GM21723 (cell line): ENCODE data around the gene HMOX2.

Source experiments
- ATAC-seq: cut with Tn5 transposase; IDR thresholded peaks from one replicate; pipeline ENCODE4 v1.9.1; 2021; ENCODE audit warnings: mild to moderate bottlenecking, moderate library complexity; ENCODE audit not compliant: unreplicated experiment

The HMOX2 gene

GRCh38 chr16:4475880-4476788, at the start of gene HMOX2:
Gene HMOX2 (plus strand): TSS chr16:4476398. CDS start chr16:4505525, 29,127 bp downstream.
- peak; percentile 82 for ATAC-seq

- ATAC-seq, result no peak
Measured at GRCh38 chr16:4426722-4427372, 49.4 kb upstream of the HMOX2 start.

GRCh38 chr16:4428500-4428899, 47.7 kb upstream of the HMOX2 start:
- ATAC-seq, result no peak

GRCh38 chr16:4431023-4431422, 45.2 kb upstream of the HMOX2 start:
- no peak for ATAC-seq

- no peak for ATAC-seq
Measured at GRCh38 chr16:4433228-4433627, 43.0 kb upstream of the HMOX2 start.

- no peak for ATAC-seq
Measured at GRCh38 chr16:4433914-4434787, 42.0 kb upstream of the HMOX2 start.

GRCh38 chr16:4435337-4436067, 40.7 kb upstream of the HMOX2 start:
- no peak for ATAC-seq

GRCh38 chr16:4437366-4437765, 38.8 kb upstream of the HMOX2 start:
- ATAC-seq, result no peak

- ATAC-seq, result no peak
Measured at GRCh38 chr16:4442371-4442770, 33.8 kb upstream of the HMOX2 start.

- ATAC-seq, result no peak
Measured at GRCh38 chr16:4443271-4443670, 32.9 kb upstream of the HMOX2 start.

GRCh38 chr16:4443986-4444385, 32.2 kb upstream of the HMOX2 start:
- no peak for ATAC-seq

GRCh38 chr16:4450430-4450829, 25.8 kb upstream of the HMOX2 start:
- ATAC-seq, result no peak

- ATAC-seq, result no peak
Measured at GRCh38 chr16:4450931-4451519, 25.2 kb upstream of the HMOX2 start.

- no peak for ATAC-seq
Measured at GRCh38 chr16:4452674-4453073, 23.5 kb upstream of the HMOX2 start.

GRCh38 chr16:4454623-4455022, 21.6 kb upstream of the HMOX2 start:
- no peak for ATAC-seq

GRCh38 chr16:4455081-4455480, 21.1 kb upstream of the HMOX2 start:
- no peak for ATAC-seq

GRCh38 chr16:4455951-4456350, 20.2 kb upstream of the HMOX2 start:
- ATAC-seq, result no peak

GRCh38 chr16:4460936-4461249, 15.3 kb upstream of the HMOX2 start:
- no peak for ATAC-seq

- no peak for ATAC-seq
Measured at GRCh38 chr16:4461250-4462085, 14.7 kb upstream of the HMOX2 start.
